HG03060 (cell line): Measurements from ENCODE around the gene CLCA2.

Experiments
- ATAC-seq: cut with Tn5 transposase; IDR thresholded peaks from one replicate; pipeline ENCODE4 v1.9.1; 2021; ENCODE audit warnings: low read depth, moderate number of reproducible peaks; ENCODE audit not compliant: unreplicated experiment

The CLCA2 gene

DNA sequence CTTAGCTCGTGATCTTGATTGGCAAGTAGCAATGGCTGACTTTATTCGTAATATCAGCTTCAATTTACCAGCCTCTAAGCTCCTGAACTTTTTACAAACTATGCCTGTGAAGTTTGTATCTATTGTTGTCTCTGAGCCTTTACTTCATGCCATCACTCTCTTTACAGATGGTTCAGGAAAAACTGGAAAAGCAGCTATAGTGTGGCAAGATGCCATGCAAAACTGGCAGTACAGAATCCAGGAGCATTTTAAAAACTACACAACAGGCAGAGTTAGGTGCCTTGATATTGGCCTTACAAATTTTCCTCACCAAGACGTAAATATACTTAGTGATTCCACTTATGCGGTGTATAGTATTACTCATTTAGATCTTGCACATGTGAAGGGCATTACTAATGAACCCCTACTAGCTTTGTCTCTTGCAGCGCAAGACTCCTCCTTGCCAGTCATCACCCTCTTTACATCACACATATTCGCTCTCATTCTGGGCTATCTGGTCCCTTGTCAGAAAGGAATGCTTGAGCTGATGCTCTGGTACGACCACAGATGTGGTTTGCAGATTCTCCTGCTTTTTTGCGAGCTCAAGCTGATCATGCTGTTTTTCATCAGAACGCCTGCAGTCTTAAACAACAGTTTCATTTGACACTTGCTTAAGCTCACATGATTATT lies 81.1 kb downstream of the CLCA2 start:
- no peak for ATAC-seq

DNA sequence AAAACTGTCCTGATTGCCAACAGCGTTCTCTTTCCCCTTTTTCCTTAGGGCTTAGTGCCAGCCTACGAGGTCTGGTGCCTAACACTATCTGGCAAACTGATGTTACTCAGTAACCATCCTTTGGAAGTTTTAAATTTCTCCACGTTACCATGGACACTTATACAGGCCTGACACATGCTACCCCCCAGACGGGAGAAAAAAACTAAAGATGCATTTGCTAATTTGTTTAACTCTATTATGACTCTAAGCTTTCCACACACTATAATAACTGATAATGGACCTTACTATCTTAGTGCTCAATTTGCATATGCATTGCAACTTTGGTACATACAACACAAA lies 81.6 kb downstream of the CLCA2 start:
- ATAC-seq = no peak
